B cell (primary cell): Measurements from ENCODE around the gene CHCHD6. TPM values are rescaled to one million over a fixed set of nuclear protein-coding genes. Genes with fewer than 3 reads are reported as not detected.

Source experiments
- ATAC-seq: fragments of 200-7000 bp; cut with Tn5 transposase; one replicate; pipeline ENCODE4 v1.10.0; 2021; ENCODE audit warnings: low read depth, mild to moderate bottlenecking, moderate number of reproducible peaks, moderate library complexity
- CTCF ChIA-PET: fragments of 350-600 bp; sonication (Branson Sonifier 250); formaldehyde crosslinking; loops from one replicate; lab custom pipeline; 2021; ENCODE audit warnings: antibody characterized with exemption, inconsistent platforms; lab: Charles Lee
- POLR2A ChIA-PET: fragments of 350-600 bp; sonication (Branson Sonifier 250); formaldehyde crosslinking; loops from one replicate; lab custom pipeline; 2021; ENCODE audit warnings: antibody characterized with exemption; lab: Charles Lee
- DNase-seq: peaks from one replicate; pipeline ENCODE4 v3.0.0; 2013
- H2AFZ ChIP-seq: 2 replicates; pipeline ENCODE4 v1.6.1; 2012; ENCODE audit warnings: mild to moderate bottlenecking, low read depth, low read length; ENCODE audit not compliant: insufficient read depth, poor library complexity, severe bottlenecking
- H3K27ac ChIP-seq, 2 donors: 1 replicate in 1 of 2; 2 replicates in 1 of 2; pipeline ENCODE4 v1.5.1; 2012 to 2013; ENCODE audit warnings: low read length in 2 of 2, mild to moderate bottlenecking in 2 of 2, moderate library complexity in 1 of 2
- H3K27me3 ChIP-seq, 4 experiments: fragments of 200-600 bp in 1 of 4; sonication (generic) in 1 of 4; replicated peaks in 1 of 4; 1 replicate in 2 of 4; 2 replicates in 2 of 4; pipeline versions ENCODE4 v1.6.1 to v1.7.0; 2013 to 2016; ENCODE audit warnings: low read length in 3 of 4, mild to moderate bottlenecking in 2 of 4, mixed read lengths in 1 of 4, moderate library complexity in 1 of 4; ENCODE audit not compliant: insufficient read depth in 4 of 4, control insufficient read depth in 3 of 4; ENCODE audit errors: control extremely low read depth in 1 of 4
- H3K36me3 ChIP-seq, 2 experiments: replicated peaks in 1 of 2; 1 replicate in 1 of 2; 2 replicates in 1 of 2; pipeline versions ENCODE4 v1.6.1 to v1.7.1; 2013; ENCODE audit warnings: low read length in 1 of 2; ENCODE audit not compliant: insufficient read depth in 2 of 2, control insufficient read depth in 1 of 2; ENCODE audit errors: control extremely low read depth in 1 of 2, extremely low read depth in 1 of 2
- H3K4me1 ChIP-seq, 2 donors: fragments of 200-600 bp in 1 of 2; sonication (generic) in 1 of 2; 1 replicate in 1 of 2; 2 replicates in 1 of 2; pipeline versions ENCODE4 v1.5.1 to v1.6.1; 2013 to 2017; ENCODE audit warnings: low read length in 2 of 2; ENCODE audit not compliant: control insufficient read depth in 2 of 2, insufficient read depth in 2 of 2
- H3K4me2 ChIP-seq: replicated peaks from 2 replicates; pipeline ENCODE3; 2012; ENCODE audit warnings: mild to moderate bottlenecking, low read depth, low read length; ENCODE audit not compliant: poor library complexity, severe bottlenecking
- H3K4me3 ChIP-seq, 5 experiments: fragments of 200-600 bp in 1 of 5; sonication (generic) in 1 of 5; 1 replicate in 3 of 5; 2 replicates in 2 of 5; pipeline versions ENCODE4 v1.5.1 to v1.7.0; 2011 to 2016; ENCODE audit warnings: low read length in 4 of 5, mild to moderate bottlenecking in 4 of 5, low read depth in 2 of 5, control low read depth in 1 of 5, moderate library complexity in 1 of 5; ENCODE audit not compliant: insufficient read depth in 1 of 5; ENCODE audit errors: control extremely low read depth in 1 of 5, extremely low read depth in 1 of 5
- H3K79me2 ChIP-seq: fragments of 200-600 bp; sonication (generic); one replicate; pipeline ENCODE4 v1.6.0; 2016; ENCODE audit warnings: low read length; ENCODE audit not compliant: control insufficient read depth, insufficient read depth
- H3K9ac ChIP-seq: fragments of 200-600 bp; sonication (generic); 2 replicates; pipeline ENCODE4 v1.6.1; 2017; ENCODE audit warnings: mild to moderate bottlenecking, low read length, moderate library complexity
- H3K9me3 ChIP-seq, 3 donors: one replicate each; pipeline versions ENCODE4 v1.6.1 to v1.7.1; 2013; ENCODE audit warnings: low read length in 2 of 3; ENCODE audit not compliant: control insufficient read depth in 2 of 3, insufficient read depth in 1 of 3; ENCODE audit errors: control extremely low read depth in 1 of 3
- H4K20me1 ChIP-seq: 2 replicates; pipeline ENCODE4 v1.6.0; 2012; ENCODE audit warnings: mild to moderate bottlenecking, low read length; ENCODE audit not compliant: insufficient read depth, control insufficient read depth, poor library complexity, severe bottlenecking
- H3K27ac Mint-ChIP-seq: one replicate; pipeline ENCODE4 v1.8.0; 2021; ENCODE audit warnings: mixed read lengths
- H3K27me3 Mint-ChIP-seq: one replicate; pipeline ENCODE4 v1.8.0; 2021; ENCODE audit warnings: mixed read lengths
- H3K4me1 Mint-ChIP-seq: one replicate; pipeline ENCODE4 v1.8.0; 2021; ENCODE audit warnings: mixed read lengths
- H3K4me3 Mint-ChIP-seq: one replicate; pipeline ENCODE4 v1.8.0; 2021; ENCODE audit warnings: mixed read lengths
- H3K9me3 Mint-ChIP-seq: one replicate; pipeline ENCODE4 v1.8.0; 2022; ENCODE audit warnings: mixed read lengths; ENCODE audit not compliant: insufficient read depth
- CTCF ChIP-seq: fragments of 200-600 bp; IDR thresholded peaks from one replicate; pipeline ENCODE4 v1.8.0; 2022; ENCODE audit warnings: antibody characterized with exemption, mild to moderate bottlenecking
- EZH2 ChIP-seq: IDR thresholded peaks from 2 replicates; pipeline ENCODE4 v1.6.1; 2012; ENCODE audit warnings: borderline replicate concordance, low read depth, mild to moderate bottlenecking, moderate library complexity, low read length; ENCODE audit not compliant: insufficient read depth, poor library complexity, severe bottlenecking
- WGBS: methylation state at CpG from one replicate; pipeline ENCODE4 v1.1.5; 2013; ENCODE audit warnings: missing lambda C conversion rate; ENCODE audit not compliant: insufficient coverage; 5-methylcytosine and 5-hydroxymethylcytosine counted together
- intact Hi-C: fragments of 100-400 bp; cut with micrococcal nuclease; formaldehyde crosslinking; loops from one replicate; pipeline ENCODE4 v1.10.0; 2022
- polyA plus RNA-seq: library from polyadenylated mRNA; depleted of rRNA; stranded (reverse); fragments of >200 nt; gene quantifications from 2 replicates; pipeline ENCODE4 v1.2.3, GENCODE V29; 2012
- total RNA-seq, 2 donors: library from RNA; stranded (reverse); fragments of 120-200 nt in 1 of 2; gene quantifications; 1 replicate in 1 of 2; 2 replicates in 1 of 2; pipeline versions ENCODE4 v1.2.3 to v1.2.4, GENCODE V29; 2013 to 2022

Gene CHCHD6
- total and polyA plus RNA-seq, 2 donors (not counting 1 experiment from before 2014, with no cell fraction given): 8.0 to 13.5 TPM

GRCh38 chr3:126969586-126969985 lies 265.5 kb downstream of the CHCHD6 start:
- peaks cover 18% of the 10 kb centered on the region for H3K4me1 Mint-ChIP-seq
- H3K27me3 Mint-ChIP-seq: peaks cover 30% of the 10 kb centered on the region
- Histone ChIP-seq H3K4me1 (peaks cover 3 to 4% of the 10 kb centered on the region in 2 donors), H3K4me2 (no peak overlapping the region), H3K36me3 (no peaks in the 10 kb centered on the region), H3K9ac (no peak overlapping the region), H2AFZ (no peak overlapping the region), H3K27me3 (peaks cover 0 to 16% (median 0%) of the 10 kb centered on the region in 4 experiments), H4K20me1 (no peaks in the 10 kb centered on the region), H3K4me3 (no peak overlapping the region), H3K27ac (no peak overlapping the region), H3K9me3 (peaks cover under 1 to 14% (median 8%) of the 10 kb centered on the region in 3 donors), H3K79me2 (no peaks in the 10 kb centered on the region)
- peaks cover under 1% of the 10 kb centered on the region for H3K9me3 Mint-ChIP-seq
- ATAC-seq (no peak), DNase-seq (no peak)
- intact Hi-C loops: no loop called here
- no peak overlapping the region for H3K4me3 Mint-ChIP-seq
- H3K27ac Mint-ChIP-seq: no peak overlapping the region
- WGBS: 80% methylated on average over 5 of the region's 7 CpGs
- CTCF ChIA-PET: interaction anchor here (1.4 to 2.3 kb wide), 2 partner anchors 10 to 12 kb away, joined by 3 to 10 read pairs; no protein-coding TSS in a partner anchor
- POLR2A ChIA-PET: interaction anchor here (0.7 kb wide), 1 partner anchor 12 kb away, joined by 4 read pairs; no protein-coding TSS in a partner anchor
- no peak for TF ChIP-seq EZH2
- no peak for TF ChIP-seq CTCF

DNA sequence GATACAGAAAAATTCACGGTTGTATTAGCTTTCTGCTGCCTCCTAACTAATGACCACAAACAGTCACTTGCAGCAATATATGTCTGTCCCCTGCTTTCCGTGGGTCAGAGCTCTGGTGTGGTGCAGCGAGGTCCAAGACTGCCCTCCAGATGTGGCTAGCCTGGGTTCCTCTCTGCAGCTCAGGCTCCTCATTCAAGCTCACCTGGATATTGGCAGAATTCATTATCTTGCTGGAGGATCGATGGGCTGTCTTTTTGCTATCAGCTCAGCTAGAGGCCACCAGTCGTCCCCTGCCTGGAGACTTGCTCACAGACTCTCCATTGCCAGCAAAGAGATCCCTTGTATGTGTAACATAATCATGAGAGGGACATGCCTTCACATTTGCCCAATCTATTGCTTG lies 266.1 kb downstream of the CHCHD6 start:
- Mint-ChIP-seq H3K27ac (no peak overlapping the region), H3K4me1 (peaks cover 18% of the 10 kb centered on the region), H3K4me3 (no peak overlapping the region), H3K9me3 (peaks cover 6% of the 10 kb centered on the region), H3K27me3 (peaks cover 33% of the 10 kb centered on the region)
- no peak for TF ChIP-seq EZH2
- no peak for TF ChIP-seq CTCF
- 90% methylated on average over 4 of the region's 5 CpGs for WGBS
- Histone ChIP-seq H3K36me3 (no peaks in the 10 kb centered on the region), H3K27ac (no peak overlapping the region), H4K20me1 (no peaks in the 10 kb centered on the region), H3K4me2 (no peak overlapping the region), H2AFZ (no peak overlapping the region), H3K79me2 (no peaks in the 10 kb centered on the region), H3K9ac (no peak overlapping the region), H3K9me3 (peaks cover 2 to 14% (median 13%) of the 10 kb centered on the region in 3 donors), H3K27me3 (peaks cover 0 to 16% (median 0%) of the 10 kb centered on the region in 4 experiments), H3K4me3 (no peak overlapping the region), H3K4me1 (peaks cover 3 to 4% of the 10 kb centered on the region in 2 donors)
- intact Hi-C loops: no loop called here
- ATAC-seq: no peak
- DNase-seq: no peak
- POLR2A ChIA-PET: no interaction called here
- CTCF ChIA-PET: interaction anchor here (1.4 to 2.3 kb wide), 2 partner anchors 9 to 12 kb away, joined by 3 to 10 read pairs; no protein-coding TSS in a partner anchor
